CD4-positive, alpha-beta T cell treated with Interleukin-2 at 100 ng/mL for 4 hours (primary cell): Measurements from ENCODE around the gene PDE8B.
A peak's percentile ranks its signal among the peaks of the same experiment; 100 is the strongest.

ENCODE experiments used
- DNase-seq: peaks from one replicate; pipeline ENCODE4 v3.0.0-alpha.2; 2020; ENCODE audit warnings: low spot score

Gene PDE8B

DNA sequence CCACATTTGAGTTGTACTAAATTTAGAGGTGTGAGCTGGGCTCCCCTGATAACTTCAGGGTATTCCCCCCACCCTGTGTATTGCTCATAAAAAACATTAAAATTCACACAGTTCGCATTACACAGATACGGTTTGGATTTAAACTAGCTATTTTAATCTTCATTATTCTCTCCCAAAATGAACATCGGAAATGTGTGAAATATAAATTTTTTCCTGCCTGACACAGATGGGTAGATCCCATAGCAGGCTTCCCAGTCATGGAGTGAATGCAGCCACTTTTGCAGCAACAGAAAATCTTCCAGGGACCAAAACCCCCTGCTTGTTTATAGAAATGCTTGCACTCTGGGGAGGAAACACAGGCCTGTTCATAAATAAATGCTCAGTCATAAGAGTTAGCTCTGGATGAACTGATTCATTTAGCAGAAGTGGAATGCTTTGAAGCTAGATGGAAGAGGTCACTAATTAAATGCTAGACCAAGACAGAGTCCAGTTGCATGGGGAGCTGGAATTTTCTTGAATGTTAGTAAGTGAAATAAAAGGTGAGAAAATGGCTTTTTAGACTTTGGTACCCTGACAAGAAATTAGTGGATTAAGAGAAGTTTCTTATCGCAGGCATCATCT is 115.6 kb downstream of the PDE8B start:
- no peak for DNase-seq

DNA sequence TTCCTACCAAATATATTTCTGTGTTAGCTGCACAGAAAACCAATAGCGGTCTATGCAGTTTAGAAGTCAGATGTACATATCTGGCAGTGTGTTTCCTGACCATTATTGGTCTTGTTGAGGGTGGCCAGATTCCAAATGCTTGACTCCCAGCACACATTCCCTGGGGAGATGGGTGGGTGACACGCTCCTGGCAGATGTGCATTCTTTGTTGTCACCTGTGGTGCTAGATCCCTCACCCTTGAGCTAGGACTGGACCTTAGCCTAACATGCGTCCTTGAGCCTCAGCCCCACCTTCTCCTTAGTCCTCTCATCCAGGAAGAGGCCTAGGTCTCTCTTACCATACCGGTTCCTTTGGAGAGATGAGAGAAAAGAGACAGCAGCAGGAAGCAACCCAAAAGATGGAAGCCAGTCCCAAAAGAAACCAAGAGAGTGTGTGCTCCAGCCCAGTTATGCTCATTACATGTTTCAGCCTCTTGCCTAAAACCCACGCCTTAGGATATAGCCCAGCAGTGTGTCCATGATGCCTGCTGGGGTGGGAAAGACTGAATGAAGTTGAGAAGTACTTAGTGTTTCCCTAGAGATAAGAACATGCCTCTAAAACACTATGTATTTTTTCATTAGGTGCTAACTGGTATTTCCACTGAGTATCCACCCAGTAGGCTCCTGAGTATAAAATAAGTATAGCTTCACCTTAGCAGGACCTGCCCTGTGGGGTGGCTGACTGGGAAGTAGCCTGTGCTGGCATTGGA is 116.7 kb downstream of the PDE8B start:
- no peak for DNase-seq

DNA sequence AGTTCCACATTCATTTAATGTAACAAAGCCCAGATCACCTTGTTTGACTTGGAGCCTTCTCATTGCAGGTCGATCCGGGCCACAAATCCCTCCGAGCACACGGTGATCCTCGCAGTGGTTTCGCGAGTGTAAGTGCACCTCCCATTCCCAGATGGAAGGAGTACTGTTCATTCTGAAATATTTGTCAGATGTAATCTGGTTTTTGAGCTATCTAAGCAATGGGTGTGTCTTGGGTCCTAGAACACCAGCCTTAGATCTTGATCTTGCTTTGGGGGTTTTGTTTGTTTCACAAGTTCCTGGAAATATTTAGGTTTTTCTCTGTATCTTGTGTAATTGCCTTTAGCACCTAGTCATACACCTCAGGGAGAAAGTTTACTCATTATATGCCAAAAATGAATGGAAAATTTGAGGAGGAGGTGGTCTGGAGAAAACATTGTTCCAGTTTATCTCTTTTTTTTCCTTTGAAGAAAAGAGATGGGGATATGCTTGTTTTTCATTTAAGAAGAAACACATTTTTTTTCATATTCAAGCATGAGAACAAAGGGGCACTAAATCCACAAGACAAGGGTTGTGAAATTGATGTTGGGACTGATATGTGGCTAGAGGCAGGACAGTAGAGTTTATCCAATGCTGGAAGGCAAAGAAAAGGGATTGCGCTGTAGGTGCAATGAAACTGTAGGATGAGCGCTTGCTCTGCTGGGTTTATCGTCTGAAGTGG is 118.6 kb downstream of the PDE8B start:
- peak; percentile 1 for DNase-seq

DNA sequence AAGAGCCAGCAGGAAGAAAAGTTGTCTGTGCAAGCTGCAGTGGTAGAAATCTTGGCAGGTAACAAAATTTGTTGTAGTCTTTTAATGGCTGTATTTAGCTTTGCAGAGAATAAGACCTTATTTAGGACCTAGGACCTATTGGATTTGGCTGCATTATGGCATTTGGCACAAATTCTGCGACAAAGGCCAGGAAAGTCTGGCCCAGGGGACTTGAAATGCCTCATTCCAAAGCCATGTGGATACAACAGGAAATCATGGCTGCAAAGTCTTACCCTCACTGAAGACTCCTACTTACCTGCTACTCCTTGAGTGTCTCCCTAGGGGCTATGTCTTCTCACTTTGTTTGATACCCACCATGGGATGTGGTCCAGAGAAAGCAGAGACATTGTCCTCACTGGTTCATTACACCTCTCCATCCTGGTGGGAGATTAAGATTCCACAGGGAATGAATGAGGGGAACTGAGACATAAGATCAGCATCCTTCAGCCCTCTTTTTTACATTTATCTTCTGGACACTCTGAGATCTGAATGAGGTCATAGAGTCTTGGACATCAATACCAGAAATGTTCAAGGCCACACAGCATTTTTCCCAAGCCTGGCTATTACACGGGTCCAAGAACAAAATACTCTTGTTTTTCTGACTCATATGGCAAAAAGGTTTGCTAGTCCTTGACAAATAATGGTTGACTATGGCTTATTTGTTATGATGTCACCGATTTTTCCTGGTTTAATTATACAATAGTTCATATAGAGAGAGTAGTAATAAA is 119.4 kb downstream of the PDE8B start:
- no peak for DNase-seq

DNA sequence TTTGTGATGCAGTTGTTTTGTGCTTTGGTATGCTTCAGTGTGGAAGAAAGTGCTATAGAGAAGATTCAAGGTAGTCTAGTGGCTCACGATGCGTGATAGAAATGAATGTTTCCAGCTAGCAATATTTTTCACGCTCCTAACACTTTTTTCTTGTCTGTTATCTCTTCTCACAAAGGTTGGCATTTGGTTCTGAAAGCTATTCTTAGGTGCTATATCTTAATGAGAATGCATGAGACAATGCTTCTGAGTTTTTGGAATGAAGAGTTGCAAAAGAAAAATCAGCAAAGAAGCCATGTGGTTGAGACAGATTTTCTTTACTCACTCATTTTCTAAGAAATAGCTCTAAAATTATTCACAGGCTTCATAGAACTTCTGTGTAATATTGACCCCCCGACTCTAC is 122.6 kb downstream of the PDE8B start:
- no peak for DNase-seq

DNA sequence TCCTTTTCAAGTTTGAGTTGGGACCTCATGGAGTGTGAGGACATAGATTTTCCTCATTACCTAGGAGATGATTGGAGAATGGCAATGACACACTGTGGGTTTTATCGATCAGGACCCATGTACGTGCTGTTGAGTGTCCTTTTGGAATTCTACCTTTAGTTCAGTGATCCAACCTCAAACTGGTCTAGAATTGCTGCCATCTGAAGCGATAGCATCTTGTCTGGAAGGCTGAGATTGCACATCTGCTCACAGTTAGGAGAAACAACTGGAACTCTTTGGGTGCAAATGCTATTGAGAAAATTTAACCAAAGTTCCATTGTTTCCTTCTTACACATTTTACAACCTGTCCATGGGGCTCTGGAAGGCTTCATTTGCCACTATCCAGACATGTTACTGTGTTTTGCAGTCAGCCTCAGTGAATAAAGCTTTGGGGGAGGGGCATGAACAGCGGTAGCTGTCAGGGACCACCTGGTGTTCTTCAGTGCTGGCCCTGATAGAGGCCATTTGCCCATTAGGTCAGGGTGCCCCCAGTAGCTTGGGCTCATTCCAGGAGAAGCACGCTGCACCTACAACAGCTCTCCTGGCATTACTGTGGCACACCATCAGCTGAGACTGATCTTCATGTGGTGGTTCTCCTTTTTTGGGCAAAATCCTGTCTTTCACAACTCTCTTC is 123.1 kb downstream of the PDE8B start:
- no peak for DNase-seq

DNA sequence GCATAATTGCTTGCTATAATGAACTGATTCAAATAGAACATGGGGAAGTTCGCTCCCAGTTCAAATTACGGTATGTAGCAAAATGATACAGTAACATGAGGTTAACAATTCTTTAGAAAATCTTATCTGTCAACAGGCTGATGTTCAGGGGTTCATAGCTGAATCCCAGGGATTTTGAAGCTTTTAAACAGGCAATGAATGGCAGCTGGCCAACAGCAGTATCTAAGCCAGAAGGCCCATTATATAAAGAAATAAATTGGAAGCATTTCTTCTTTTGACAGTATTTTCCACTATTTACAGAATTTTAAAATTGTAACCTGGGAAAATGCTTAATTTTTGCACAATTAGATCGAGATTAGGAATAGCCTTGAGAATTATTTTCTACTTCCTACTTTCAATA is 126.8 kb downstream of the PDE8B start:
- no peak for DNase-seq

DNA sequence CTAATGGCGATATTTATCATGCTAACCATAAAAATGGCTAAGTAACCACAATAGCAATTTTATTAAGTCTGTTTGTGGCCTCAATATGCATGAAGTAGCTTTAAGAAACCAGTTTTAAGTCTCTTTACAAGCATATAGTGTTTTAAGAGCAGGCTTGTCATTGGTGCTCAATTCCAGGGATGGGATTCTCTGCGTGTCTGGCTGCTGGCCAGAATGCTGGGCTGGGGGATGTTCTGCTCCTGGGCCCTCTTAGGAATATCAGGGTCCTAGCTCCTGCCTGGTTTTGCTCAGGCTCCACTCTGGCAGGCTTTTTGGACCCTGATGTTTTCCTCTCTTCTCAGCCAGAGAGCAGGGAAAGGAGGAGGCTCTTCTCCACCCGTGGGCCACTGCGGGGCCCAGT is 127.2 kb downstream of the PDE8B start:
- DNase-seq, result no peak

DNA sequence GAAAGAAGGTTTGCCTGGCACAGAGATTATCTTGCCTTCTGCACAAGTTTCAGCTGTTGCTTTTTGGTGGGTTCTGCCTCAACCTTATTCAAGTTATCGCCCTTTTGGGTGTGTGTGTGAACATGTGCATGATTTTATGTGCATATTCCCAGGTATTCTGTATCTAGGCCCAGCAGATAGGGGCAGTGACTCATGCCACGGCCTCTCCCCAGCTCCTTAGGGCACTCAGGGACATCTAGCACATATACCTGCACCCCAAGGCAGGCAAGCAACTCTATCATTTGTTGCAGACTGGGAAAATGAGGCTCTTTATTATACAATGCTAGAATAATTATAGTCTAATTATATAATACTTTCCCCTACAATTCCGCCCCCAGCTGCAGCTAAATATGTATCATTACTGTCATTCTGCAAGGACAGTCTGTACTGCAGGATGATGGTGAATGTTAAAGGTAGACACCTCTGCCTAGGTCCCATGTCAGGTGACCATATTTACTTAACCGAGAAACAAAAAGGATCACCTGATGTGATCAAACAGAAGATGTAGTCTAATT is 128.9 kb downstream of the PDE8B start:
- DNase-seq, result no peak

DNA sequence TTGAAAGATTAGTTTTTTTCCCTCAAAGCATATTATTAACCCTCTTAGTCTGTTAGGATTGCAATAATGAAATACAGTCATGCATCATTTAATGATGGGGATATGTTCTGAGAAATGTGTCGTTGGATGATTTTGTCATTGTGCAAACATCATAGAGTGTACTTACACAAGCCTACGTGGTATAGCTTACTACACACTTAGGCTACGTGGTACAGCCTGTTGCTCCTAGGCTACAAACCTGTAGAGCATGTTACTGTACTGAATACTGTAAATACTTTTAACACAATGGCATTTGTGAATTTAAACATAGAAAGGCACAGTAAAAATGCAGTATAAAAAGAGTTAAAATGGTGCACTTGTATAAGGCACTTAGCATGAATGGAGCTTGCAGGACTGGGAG is 132.7 kb downstream of the PDE8B start:
- DNase-seq, result no peak

DNA sequence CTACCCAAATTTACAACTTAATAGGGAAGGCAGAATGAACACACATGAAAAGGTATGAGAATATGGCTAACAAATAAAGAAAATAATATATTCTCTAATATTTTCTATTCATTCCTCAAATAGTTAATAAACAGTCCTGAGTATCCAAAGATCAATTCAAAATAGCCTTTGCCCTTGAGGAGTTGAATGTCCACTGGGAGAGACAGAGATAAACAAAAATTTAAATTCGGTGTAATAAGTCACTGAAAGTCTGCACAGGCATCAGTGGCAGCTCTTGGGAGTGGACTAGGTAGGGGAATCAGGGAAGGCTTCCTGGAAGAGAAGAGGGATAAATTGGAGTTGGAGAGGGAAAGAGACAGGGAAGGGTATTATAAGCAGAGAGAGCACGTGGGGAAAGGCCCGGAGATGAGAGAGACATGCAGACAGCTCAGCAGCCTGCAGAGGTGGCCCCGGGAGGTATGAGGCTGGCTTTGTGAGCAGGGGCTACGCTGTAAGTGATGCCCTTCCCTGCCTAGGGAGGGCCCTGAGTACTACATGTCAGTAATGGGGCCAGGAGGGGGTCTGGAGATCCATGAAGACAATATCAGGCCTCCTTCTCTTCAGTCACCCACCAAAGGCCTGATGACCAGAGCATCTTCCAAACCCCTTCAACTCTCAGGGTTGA is 137.1 kb downstream of the PDE8B start:
- DNase-seq, result no peak

DNA sequence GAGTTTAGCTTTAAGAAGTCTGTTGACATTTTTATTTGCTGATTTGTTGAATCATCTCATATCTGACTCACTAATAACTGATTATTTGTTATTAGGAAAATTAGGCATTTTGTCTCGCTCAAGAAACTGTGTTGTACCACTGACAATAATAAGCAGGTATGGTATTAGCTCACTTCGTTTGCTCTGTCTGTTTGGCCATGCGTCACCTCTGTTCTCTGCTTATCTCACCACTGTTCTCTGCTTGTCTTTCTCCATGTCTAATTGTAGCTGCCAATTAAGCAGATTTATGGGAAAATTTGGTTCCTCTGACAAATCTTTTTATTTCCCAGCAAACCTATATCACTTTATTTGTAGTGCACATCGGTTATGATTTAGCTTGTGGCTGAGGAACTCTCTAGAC is 142.8 kb downstream of the PDE8B start:
- DNase-seq, result no peak

DNA sequence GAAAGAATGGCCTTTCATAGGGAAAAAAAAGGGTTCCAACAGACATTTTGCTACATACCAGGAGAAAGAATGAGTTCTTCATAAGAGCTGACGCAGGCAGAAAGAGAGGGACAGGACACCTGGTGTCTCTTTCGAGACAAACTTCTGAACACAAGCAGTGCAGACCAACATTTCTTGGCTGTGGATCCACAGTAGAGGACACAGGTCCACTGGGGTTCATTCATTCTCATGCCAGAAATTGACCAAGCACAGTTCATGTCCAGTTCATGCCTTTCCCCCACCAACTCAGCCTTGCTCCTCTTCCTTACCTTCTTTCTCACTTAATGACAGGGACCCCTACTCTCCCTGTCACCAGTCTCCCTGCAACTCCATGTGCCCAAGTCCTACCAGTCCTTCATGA is 144.0 kb downstream of the PDE8B start:
- no peak for DNase-seq

DNA sequence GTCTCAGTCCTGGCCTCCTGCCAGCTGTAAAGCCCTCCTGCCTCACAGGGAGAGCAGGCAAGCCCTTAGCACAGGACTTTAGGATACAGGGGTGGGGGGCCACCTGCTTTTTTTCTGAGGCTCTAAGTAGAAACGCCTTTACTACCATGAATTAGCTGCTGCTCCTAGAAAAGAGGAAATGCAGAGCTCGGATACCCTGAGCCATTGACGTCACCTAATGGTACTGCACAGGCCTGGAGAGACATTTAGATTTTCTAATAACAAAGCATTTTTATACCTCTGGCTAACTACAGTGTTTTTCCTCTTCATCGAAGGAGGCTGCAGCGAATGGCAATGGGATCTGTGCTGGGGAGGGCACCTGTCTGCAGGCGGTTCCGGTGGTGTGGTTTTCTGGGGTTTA is 144.6 kb downstream of the PDE8B start:
- DNase-seq, result no peak

DNA sequence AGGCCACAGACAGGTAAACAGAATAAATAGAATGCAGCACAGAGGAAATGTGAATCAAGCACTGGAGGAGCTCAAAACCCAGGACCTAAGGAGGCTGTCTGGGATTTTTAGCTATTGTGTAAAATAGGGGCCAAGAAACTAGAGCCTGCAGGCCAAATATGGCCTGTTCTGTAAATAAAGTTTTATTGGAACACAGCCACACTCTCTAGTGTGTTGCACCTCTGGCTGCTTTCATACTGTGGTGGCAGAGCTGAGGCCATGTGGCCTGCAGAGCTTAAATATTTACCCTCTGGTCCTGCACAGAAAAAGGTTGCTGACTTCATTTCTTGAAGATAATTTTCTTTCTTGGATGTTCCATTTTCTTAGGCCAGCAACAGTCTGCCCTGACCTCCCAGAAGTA is 145.3 kb downstream of the PDE8B start:
- no peak for DNase-seq

DNA sequence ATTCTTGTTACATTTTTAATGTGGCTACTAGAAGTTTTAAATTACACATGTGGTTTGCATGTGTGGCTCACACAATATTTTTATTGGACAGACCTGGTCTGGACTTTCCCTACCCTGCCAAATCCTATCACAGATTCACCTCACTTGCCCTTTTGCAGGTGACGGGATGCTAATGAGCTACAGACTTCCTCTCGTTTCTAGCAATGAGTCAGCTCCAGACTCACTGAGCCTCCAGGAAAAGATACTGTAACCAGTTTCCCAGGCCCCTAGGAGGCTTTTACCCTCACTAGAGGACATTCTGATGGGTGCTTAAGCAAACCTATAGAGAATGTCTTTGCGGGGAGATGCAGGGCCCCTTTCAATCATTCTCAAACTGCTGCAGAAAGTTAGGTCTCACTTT is 146.3 kb downstream of the PDE8B start:
- DNase-seq, result peak; percentile 6

DNA sequence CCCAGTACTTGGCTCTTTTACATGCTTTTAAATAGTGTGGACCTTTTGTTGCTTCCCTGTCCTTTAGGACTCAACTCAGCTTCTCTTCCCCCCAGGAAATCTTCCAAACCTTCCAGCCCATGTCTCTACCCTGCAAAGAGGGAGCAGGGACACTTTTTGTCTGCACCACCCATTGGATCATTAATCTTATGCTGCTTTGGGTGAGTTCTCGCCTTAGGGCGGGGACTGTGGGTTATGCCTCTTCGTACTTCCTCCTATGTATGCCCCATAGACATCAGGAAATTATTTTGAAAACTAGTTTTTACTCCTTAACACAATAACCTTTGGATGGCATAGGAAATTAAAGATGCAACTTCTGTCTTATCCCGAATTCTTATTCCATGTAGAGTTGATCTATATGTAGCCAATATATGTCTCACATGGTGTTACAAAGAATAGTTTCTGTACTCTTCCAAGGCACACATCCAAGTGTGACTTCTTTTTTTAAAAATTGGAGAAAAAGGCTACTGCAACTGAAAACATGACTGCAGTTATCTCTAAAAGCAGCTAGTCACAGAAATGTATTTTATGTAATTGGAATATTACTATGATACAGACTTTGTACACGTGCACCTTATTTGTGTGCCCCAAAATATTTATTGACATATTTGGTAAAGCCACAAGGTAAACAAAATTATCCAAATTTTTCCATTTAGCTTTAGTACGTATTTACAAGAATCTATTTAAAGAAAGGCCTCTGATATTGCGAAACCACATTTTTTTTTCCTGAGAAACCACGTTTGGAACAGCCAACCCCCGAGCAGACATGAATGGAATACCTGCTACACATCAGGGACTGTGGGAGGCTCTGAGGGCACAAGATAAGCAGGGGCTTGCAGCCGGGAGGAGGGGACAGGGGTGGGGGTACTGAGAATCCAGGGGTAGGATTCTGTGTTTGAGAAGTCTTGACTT is 148.1 kb downstream of the PDE8B start:
- no peak for DNase-seq

DNA sequence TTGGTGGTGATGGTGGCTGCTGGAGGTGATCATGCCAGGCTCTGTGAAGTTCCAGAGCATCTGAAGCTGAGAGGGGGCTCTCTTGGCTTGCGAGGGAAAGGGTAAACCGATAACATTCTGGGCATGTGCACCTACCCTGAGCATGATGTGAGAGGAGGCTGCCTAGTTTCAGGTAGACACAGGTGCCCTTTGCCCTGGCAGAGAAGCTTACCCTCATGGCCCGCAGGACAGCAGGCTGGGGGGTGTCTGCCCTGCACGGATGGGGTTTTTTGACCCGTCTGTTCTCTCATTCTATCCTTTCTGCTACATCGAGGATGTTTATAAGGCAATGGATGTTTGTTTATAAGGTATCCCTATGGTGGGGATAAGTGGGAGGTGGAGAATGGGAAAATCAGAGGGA is 148.8 kb downstream of the PDE8B start:
- DNase-seq, result no peak

DNA sequence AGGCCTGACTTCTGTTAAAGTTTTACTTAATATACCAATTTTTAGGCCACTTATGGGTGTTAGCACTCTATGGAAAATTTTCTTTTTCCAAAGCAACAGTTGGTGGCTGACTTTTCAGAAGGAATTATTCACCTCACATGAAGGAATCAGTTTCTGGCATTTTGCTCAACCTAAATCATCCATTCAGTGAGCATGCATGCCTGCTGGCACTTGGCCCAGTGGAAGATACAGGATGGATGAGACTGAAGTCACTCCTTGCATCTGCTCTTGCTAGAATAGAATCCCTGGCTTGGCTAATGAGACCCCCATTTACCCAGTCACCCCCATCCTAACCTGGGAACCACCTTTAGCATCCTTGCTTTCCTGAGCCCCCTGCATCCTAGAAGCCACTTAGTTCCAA is 149.9 kb downstream of the PDE8B start:
- DNase-seq, result no peak

DNA sequence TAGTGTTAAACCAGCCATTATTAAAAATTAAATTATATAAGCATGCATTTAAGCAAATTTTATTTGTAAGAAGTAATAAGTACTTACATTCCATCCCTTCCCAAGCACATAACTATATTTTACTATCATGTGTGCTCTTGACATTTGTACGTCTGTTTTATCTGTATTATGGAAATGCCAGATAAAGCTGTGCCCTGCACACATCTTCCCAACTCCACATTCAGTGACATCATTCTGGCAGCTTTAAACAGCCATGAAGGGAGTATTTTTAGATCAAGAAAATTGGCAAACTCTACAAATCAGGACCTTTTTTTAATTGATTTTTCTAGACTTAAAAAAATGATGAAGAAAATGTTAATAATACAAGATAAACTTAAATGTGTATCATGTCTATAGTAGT is 150.5 kb downstream of the PDE8B start:
- no peak for DNase-seq
